Measurements from ENCODE around the gene TOMM40L. TPM values are rescaled to one million over a fixed set of nuclear protein-coding genes. Genes with fewer than 3 reads are reported as not detected.
"Not testable (repeated sequence)": the region's sequence is repeated elsewhere in the genome, so short reads cannot be mapped to it uniquely, and the experiment has no call there.

Gene TOMM40L
- polyA plus RNA-seq, 1 donor, result 9.8 TPM

- DNase-seq (ENCODE audit: low read depth), result no peak
These were observed 3.5 kb upstream of the TOMM40L start for GRCh38 chr1:161222175-161223019.

- no peak for DNase-seq (ENCODE audit: low read depth)
These were observed 1.8 kb upstream of the TOMM40L start for GRCh38 chr1:161223805-161224694.

- not testable (repeated sequence) for DNase-seq (ENCODE audit: low read depth)
These were observed 1.2 kb upstream of the TOMM40L start for GRCh38 chr1:161224695-161225087.

- DNase-seq (ENCODE audit: low read depth), result no peak
These were observed 704 bp upstream of the TOMM40L start for GRCh38 chr1:161225178-161225533.

GRCh38 chr1:161226320-161226711 is 456 bp downstream of the TOMM40L start:
- DNase-seq (ENCODE audit: low read depth), result no peak

- DNase-seq (ENCODE audit: low read depth), result no peak
These were observed 899 bp downstream of the TOMM40L start for GRCh38 chr1:161226759-161227158.

GRCh38 chr1:161227196-161227871 is 1.5 kb downstream of the TOMM40L start:
- no peak for DNase-seq (ENCODE audit: low read depth)

- no peak for DNase-seq (ENCODE audit: low read depth)
These were observed 2.2 kb downstream of the TOMM40L start for GRCh38 chr1:161228032-161228431.

GRCh38 chr1:161229896-161230295 is 4.0 kb downstream of the TOMM40L start:
- DNase-seq (ENCODE audit: low read depth), result no peak

- no peak for DNase-seq (ENCODE audit: low read depth)
These were observed 4.9 kb downstream of the TOMM40L start for GRCh38 chr1:161230762-161231161.

- DNase-seq (ENCODE audit: low read depth), result no peak
These were observed 7.2 kb downstream of the TOMM40L start for GRCh38 chr1:161233102-161233501.

GRCh38 chr1:161235957-161236775 is 10.3 kb downstream of the TOMM40L start:
- no peak for DNase-seq (ENCODE audit: low read depth)

GRCh38 chr1:161238039-161238473 is 12.2 kb downstream of the TOMM40L start, which contains the start of gene NR1I3:
TSS of gene NR1I3 (minus strand) at chr1:161238203. CDS start at chr1:161236565, 1,638 bp downstream.
- no peak for DNase-seq (ENCODE audit: low read depth)

GRCh38 chr1:161241682-161242081 is 15.8 kb downstream of the TOMM40L start:
- no peak for DNase-seq (ENCODE audit: low read depth)

- DNase-seq (ENCODE audit: low read depth), result no peak
These were observed 16.5 kb downstream of the TOMM40L start for GRCh38 chr1:161242313-161242712.

GRCh38 chr1:161244888-161245287 is 19.0 kb downstream of the TOMM40L start:
- DNase-seq (ENCODE audit: low read depth), result no peak

GRCh38 chr1:161250100-161250499 is 24.2 kb downstream of the TOMM40L start:
- DNase-seq (ENCODE audit: low read depth), result not testable (repeated sequence)

GRCh38 chr1:161250829-161251228 is 25.0 kb downstream of the TOMM40L start:
- DNase-seq (ENCODE audit: low read depth), result no peak

GRCh38 chr1:161251579-161251978 is 25.7 kb downstream of the TOMM40L start:
- DNase-seq (ENCODE audit: low read depth), result no peak

GRCh38 chr1:161255302-161255701 is 29.4 kb downstream of the TOMM40L start:
- not testable (repeated sequence) for DNase-seq (ENCODE audit: low read depth)

GRCh38 chr1:161255955-161256520 is 30.2 kb downstream of the TOMM40L start:
- DNase-seq (ENCODE audit: low read depth), result not testable (repeated sequence)

Measured in forelimb muscle (tissue), 1 donor.